ENCODE measurements around the gene CNTNAP3.
"Not testable (repeated sequence)": the region's sequence is repeated elsewhere in the genome, so short reads cannot be mapped to it uniquely, and the experiment has no call there.

Gene CNTNAP3

GRCh38 chr9:39067683-39068082, 220.3 kb downstream of the CNTNAP3 start:
- DNase-seq = not testable (repeated sequence)

DNA sequence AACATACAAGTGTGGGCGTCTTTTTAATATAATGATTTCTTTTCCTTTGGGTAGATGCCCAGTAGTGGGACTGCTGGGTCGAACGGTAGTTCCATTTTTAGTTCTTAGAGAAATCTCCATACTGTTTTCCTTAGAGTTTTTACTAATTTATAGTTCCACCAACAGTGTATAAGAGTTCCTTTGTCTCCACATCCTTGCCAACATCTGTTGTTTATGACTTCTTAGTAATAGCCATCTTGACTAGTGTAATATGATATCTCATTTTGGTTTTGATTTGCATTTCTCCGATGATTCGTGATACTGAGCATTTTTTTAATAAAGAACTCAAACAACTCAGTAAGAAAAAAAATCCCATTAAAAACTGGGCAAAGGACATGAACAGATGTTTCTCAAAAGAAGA, 225.0 kb downstream of the CNTNAP3 start:
- not testable (repeated sequence) for DNase-seq

DNA sequence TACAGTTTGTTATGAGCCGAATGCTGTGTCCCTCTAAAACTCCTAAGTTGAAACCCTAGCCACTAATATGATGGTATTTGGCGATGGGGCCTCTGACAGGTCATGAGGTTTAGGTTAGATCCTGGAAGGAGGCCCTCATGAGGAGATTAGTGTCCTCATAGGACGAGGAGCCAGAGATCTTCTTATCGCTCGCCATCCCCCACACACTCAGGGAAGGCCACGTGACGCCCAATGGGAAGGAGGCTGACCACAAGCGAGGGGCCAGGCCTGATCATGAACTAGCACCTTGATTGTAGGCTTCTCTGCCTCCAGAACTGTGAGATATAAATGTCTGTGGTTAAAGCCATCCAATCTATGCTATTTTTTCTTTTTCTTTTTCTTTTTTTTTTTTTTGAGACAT, 233.5 kb downstream of the CNTNAP3 start:
- not testable (repeated sequence) for DNase-seq

GRCh38 chr9:39046833-39047232, 241.1 kb downstream of the CNTNAP3 start:
- not testable (repeated sequence) for DNase-seq

- DNase-seq = not testable (repeated sequence)
Measured at GRCh38 chr9:39042352-39042803, 245.6 kb downstream of the CNTNAP3 start.

DNA sequence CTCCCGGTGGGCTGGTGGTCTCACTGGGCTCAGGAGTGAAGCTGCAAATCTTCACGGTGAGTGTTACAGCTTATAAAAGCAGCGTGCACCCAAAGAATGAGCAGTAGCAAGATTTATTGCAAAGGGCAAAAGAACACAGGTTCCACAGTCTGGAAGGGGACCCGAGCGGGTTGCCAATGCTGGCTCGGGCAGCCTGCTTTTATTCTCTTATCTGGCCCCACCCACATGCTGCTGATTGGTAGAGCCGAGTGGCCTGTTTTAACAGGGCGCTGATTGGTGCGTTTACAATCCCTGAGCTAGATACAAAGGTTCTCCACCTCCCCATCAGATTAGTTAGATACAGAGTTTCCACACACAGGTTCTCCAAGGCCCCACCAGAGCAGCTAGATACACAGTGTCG, 246.2 kb downstream of the CNTNAP3 start:
- not testable (repeated sequence) for DNase-seq

DNA sequence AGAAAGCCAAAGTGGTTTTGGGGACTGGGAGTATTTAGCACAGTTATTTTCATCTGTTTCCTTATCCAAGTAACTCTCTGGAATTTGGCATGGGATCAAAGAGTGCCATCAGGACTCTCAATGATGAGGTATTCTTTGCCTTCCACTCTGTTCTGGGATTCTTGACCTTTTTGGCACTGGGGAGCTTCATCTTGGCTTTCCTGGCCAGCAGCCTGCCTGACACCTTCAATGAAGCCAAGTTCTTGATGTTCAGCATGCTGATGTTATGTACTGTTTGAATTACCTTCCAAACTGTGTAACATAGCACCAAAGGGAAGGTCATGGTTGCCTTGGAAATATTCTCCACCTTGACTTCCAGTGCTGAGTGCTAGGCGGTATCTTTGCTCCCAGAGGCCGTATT, 248.8 kb downstream of the CNTNAP3 start:
- DNase-seq = not testable (repeated sequence)

GRCh38 chr9:39038221-39038620, 249.7 kb downstream of the CNTNAP3 start:
- DNase-seq = not testable (repeated sequence)

DNA sequence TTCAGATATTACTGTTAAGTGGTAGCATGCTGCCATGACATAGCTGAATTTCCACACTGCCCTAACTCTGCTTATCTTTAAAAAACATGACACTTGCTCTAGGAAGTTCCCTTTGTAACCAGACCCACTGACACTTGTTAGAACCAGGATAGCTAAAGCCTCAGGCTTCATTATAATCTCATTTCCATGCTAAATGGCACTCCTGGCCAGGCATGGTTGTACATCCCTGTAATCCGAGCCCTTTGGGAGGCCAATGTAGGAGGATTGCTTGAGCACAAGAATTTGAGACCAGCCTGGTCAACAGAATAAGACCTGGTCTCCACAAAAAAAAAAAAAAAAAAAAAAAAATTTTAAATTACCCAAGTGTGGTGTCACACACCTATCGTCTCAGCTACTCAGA, 254.1 kb downstream of the CNTNAP3 start:
- DNase-seq = not testable (repeated sequence)

- DNase-seq = not testable (repeated sequence)
Measured at GRCh38 chr9:39030204-39031019, 257.6 kb downstream of the CNTNAP3 start.

GRCh38 chr9:39028855-39029254, 259.1 kb downstream of the CNTNAP3 start:
- not testable (repeated sequence) for DNase-seq

- DNase-seq = not testable (repeated sequence)
Measured at GRCh38 chr9:39028168-39028567, 259.8 kb downstream of the CNTNAP3 start.

GRCh38 chr9:39025911-39026588, 261.9 kb downstream of the CNTNAP3 start:
- DNase-seq = not testable (repeated sequence)

All from central memory CD4-positive, alpha-beta T cell (primary cell).